ENCODE measurements around the gene PLEKHJ1. TPM values are rescaled to one million over a fixed set of nuclear protein-coding genes. Genes with fewer than 3 reads are reported as not detected.

The PLEKHJ1 gene
- total and polyA plus RNA-seq, 3 experiments from 2014 or later = 96.6 to 120 (median 99.1) TPM

- POLR2A ChIA-PET = interaction anchor here (0.5 to 1.8 kb wide), 10 partner anchors 35 to 729 kb away, joined by 3 to 12 read pairs (median 4); partner anchors contain the start of gene AP3D1
- Mint-ChIP-seq H3K4me3 (peak overlapping the region; percentile 88 to 100 (median 96)), H3K4me1 (peaks cover 49 to 68% (median 54%) of the 10 kb centered on the region in 3 donors), H3K9me3 (no peaks in the 10 kb centered on the region), H3K27ac (peak overlapping the region; percentile 29 to 91 (median 87)), H3K36me3 (peaks cover 0 to 67% (median 8%) of the 10 kb centered on the region in 3 donors), H3K27me3 (peaks cover 0 to 5% of the 10 kb centered on the region in 2 donors)
- H3K36me3 ChIP-seq (ENCODE audit: insufficient read depth, low read length) = peaks cover 6% of the 10 kb centered on the region
- peak overlapping the region; percentile 88 for H3K4me3 ChIP-seq (ENCODE audit: low read length)
- H3K27me3 ChIP-seq (ENCODE audit: insufficient read depth, low read length, poor library complexity, severe bottlenecking) = no peaks in the 10 kb centered on the region
- CTCF ChIA-PET = interaction anchor here (0.8 to 3.3 kb wide), 14 partner anchors 17 to 184 kb away, joined by 3 to 20 read pairs (median 3); no protein-coding TSS in a partner anchor
- no peaks in the 10 kb centered on the region for H3K9me3 ChIP-seq (ENCODE audit: low read length)
- DNase-seq = peak in 1 of 5 donors; percentile 18
- H3K27ac ChIP-seq (ENCODE audit: low read depth, low read length) = peak overlapping the region; percentile 98
- peaks cover 50% of the 10 kb centered on the region for H3K4me1 ChIP-seq (ENCODE audit: insufficient read depth, low read length)
Measured at GRCh38 chr19:2235381-2236063, 607 bp downstream of the PLEKHJ1 start.

- CTCF ChIA-PET = interaction anchor here (0.7 to 3.3 kb wide), 10 partner anchors 20 to 183 kb away, joined by 3 to 20 read pairs (median 3); no protein-coding TSS in a partner anchor
- peak overlapping the region; percentile 88 for H3K4me3 ChIP-seq (ENCODE audit: low read length)
- H3K27me3 Mint-ChIP-seq = peaks cover 0 to 5% of the 10 kb centered on the region in 2 donors
Measured at GRCh38 chr19:2234996-2235380, 1.1 kb downstream of the PLEKHJ1 start.

GRCh38 chr19:2233601-2234280 lies 2.4 kb downstream of the PLEKHJ1 start:
- Histone ChIP-seq H3K27ac (ENCODE audit: low read depth, low read length) (no peak overlapping the region), H3K36me3 (ENCODE audit: insufficient read depth, low read length) (peaks cover 6% of the 10 kb centered on the region), H3K9me3 (ENCODE audit: low read length) (no peaks in the 10 kb centered on the region), H3K4me1 (ENCODE audit: insufficient read depth, low read length) (peaks cover 33% of the 10 kb centered on the region), H3K4me3 (ENCODE audit: low read length) (no peak overlapping the region), H3K27me3 (ENCODE audit: insufficient read depth, low read length, poor library complexity, severe bottlenecking) (no peaks in the 10 kb centered on the region)
- DNase-seq = no peak
- H3K9me3 Mint-ChIP-seq = no peaks in the 10 kb centered on the region
- H3K36me3 Mint-ChIP-seq = peaks cover 0 to 71% (median 4%) of the 10 kb centered on the region in 3 donors
- H3K4me1 Mint-ChIP-seq = peaks cover 32 to 50% (median 36%) of the 10 kb centered on the region in 3 donors
- H3K4me3 Mint-ChIP-seq = peak overlapping the region in 6 of 7 donors; percentile 44 to 98 (median 92)
- CTCF ChIA-PET = interaction anchor here (0.9 to 3.3 kb wide), 3 partner anchors 25 to 41 kb away, joined by 3 to 20 read pairs (median 4); no protein-coding TSS in a partner anchor
- POLR2A ChIA-PET = interaction anchor here (0.5 kb wide), 1 partner anchor 1457 kb away, joined by 3 read pairs; no protein-coding TSS in a partner anchor
- H3K27ac Mint-ChIP-seq = peak overlapping the region in 5 of 8 donors; percentile 39 to 91 (median 75)
- peaks cover 0 to 5% of the 10 kb centered on the region in 2 donors for H3K27me3 Mint-ChIP-seq

More at GRCh38 chr19:2234996-2235380, 1.1 kb downstream of the PLEKHJ1 start:
- Mint-ChIP-seq H3K36me3 (peaks cover 0 to 68% (median 8%) of the 10 kb centered on the region in 3 donors), H3K4me1 (peaks cover 44 to 62% (median 48%) of the 10 kb centered on the region in 3 donors), H3K9me3 (no peaks in the 10 kb centered on the region), H3K27ac (peak overlapping the region; percentile 29 to 91 (median 84)), H3K4me3 (peak overlapping the region; percentile 88 to 100 (median 96))
- POLR2A ChIA-PET = interaction anchor here (1.5 to 1.8 kb wide), 2 partner anchors 35 to 37 kb away, joined by 5 to 12 read pairs; no protein-coding TSS in a partner anchor
- Histone ChIP-seq H3K9me3 (ENCODE audit: low read length) (no peaks in the 10 kb centered on the region), H3K27me3 (ENCODE audit: insufficient read depth, low read length, poor library complexity, severe bottlenecking) (no peaks in the 10 kb centered on the region), H3K4me1 (ENCODE audit: insufficient read depth, low read length) (peaks cover 45% of the 10 kb centered on the region), H3K27ac (ENCODE audit: low read depth, low read length) (peak overlapping the region; percentile 98), H3K36me3 (ENCODE audit: insufficient read depth, low read length) (peaks cover 6% of the 10 kb centered on the region)
- DNase-seq = no peak

- ChIA-PET POLR2A (no interaction called here), CTCF (interaction anchor here (0.9 kb wide), 1 partner anchor 42 kb away, joined by 3 read pairs; no protein-coding TSS in a partner anchor)
- peak overlapping the region in 4 of 8 donors; percentile 42 to 68 (median 46) for H3K27ac Mint-ChIP-seq
- Histone ChIP-seq H3K9me3 (ENCODE audit: low read length) (no peaks in the 10 kb centered on the region), H3K4me3 (ENCODE audit: low read length) (no peak overlapping the region), H3K4me1 (ENCODE audit: insufficient read depth, low read length) (peaks cover 21% of the 10 kb centered on the region), H3K27me3 (ENCODE audit: insufficient read depth, low read length, poor library complexity, severe bottlenecking) (no peaks in the 10 kb centered on the region), H3K36me3 (ENCODE audit: insufficient read depth, low read length) (peaks cover 6% of the 10 kb centered on the region), H3K27ac (ENCODE audit: low read depth, low read length) (no peak overlapping the region)
- H3K4me3 Mint-ChIP-seq = peak overlapping the region in 3 of 7 donors; percentile 20 to 59 (median 22)
- peaks cover 0 to 5% of the 10 kb centered on the region in 2 donors for H3K27me3 Mint-ChIP-seq
- no peak for DNase-seq
- no peaks in the 10 kb centered on the region for H3K9me3 Mint-ChIP-seq
- peaks cover 0 to 67% (median 4%) of the 10 kb centered on the region in 3 donors for H3K36me3 Mint-ChIP-seq
- peaks cover 20 to 38% (median 23%) of the 10 kb centered on the region in 3 donors for H3K4me1 Mint-ChIP-seq
Measured at GRCh38 chr19:2232286-2233151, 3.6 kb downstream of the PLEKHJ1 start.

GRCh38 chr19:2231621-2232221 lies 4.4 kb downstream of the PLEKHJ1 start:
- no peak overlapping the region for H3K4me3 Mint-ChIP-seq
- peaks cover 0 to 5% of the 10 kb centered on the region in 2 donors for H3K27me3 Mint-ChIP-seq
- peaks cover 6% of the 10 kb centered on the region for H3K36me3 ChIP-seq (ENCODE audit: insufficient read depth, low read length)
- no peaks in the 10 kb centered on the region for H3K9me3 Mint-ChIP-seq
- DNase-seq = no peak
- no peak overlapping the region for H3K4me3 ChIP-seq (ENCODE audit: low read length)
- ChIA-PET CTCF (no interaction called here), POLR2A (no interaction called here)
- peak overlapping the region in 2 of 8 donors; percentile 11 to 65 for H3K27ac Mint-ChIP-seq
- H3K27me3 ChIP-seq (ENCODE audit: insufficient read depth, low read length, poor library complexity, severe bottlenecking) = no peaks in the 10 kb centered on the region
- H3K27ac ChIP-seq (ENCODE audit: low read depth, low read length) = no peak overlapping the region
- peaks cover 0 to 67% (median 4%) of the 10 kb centered on the region in 3 donors for H3K36me3 Mint-ChIP-seq
- H3K9me3 ChIP-seq (ENCODE audit: low read length) = no peaks in the 10 kb centered on the region
- H3K4me1 ChIP-seq (ENCODE audit: insufficient read depth, low read length) = peaks cover 15% of the 10 kb centered on the region
- peaks cover 17 to 34% (median 19%) of the 10 kb centered on the region in 3 donors for H3K4me1 Mint-ChIP-seq

- Mint-ChIP-seq H3K9me3 (no peaks in the 10 kb centered on the region), H3K36me3 (peaks cover 0 to 67% (median 2%) of the 10 kb centered on the region in 3 donors), H3K27ac (peak overlapping the region in 2 of 8 donors; percentile 65 to 71), H3K4me1 (peaks cover 12 to 28% (median 13%) of the 10 kb centered on the region in 3 donors), H3K27me3 (no peaks in the 10 kb centered on the region), H3K4me3 (peak overlapping the region in 1 of 7 donors; percentile 72)
- peaks cover 6% of the 10 kb centered on the region for H3K36me3 ChIP-seq (ENCODE audit: insufficient read depth, low read length)
- ChIA-PET POLR2A (no interaction called here), CTCF (interaction anchor here (1.4 kb wide), 1 partner anchor 84 kb away, joined by 4 read pairs; no protein-coding TSS in a partner anchor)
- no peak overlapping the region for H3K4me3 ChIP-seq (ENCODE audit: low read length)
- H3K27me3 ChIP-seq (ENCODE audit: insufficient read depth, low read length, poor library complexity, severe bottlenecking) = no peaks in the 10 kb centered on the region
- no peak for DNase-seq
- peaks cover 15% of the 10 kb centered on the region for H3K4me1 ChIP-seq (ENCODE audit: insufficient read depth, low read length)
- H3K9me3 ChIP-seq (ENCODE audit: low read length) = no peaks in the 10 kb centered on the region
- no peak overlapping the region for H3K27ac ChIP-seq (ENCODE audit: low read depth, low read length)
Measured at GRCh38 chr19:2230807-2231533, 5.2 kb downstream of the PLEKHJ1 start.

Measured in CD8-positive, alpha-beta memory T cell (primary cell).